CD4-positive, alpha-beta T cell treated with Interferon gamma for 1 hour (primary cell): Measurements from ENCODE around the gene PNMA6E.

ENCODE experiments used
- DNase-seq: peaks from one replicate; pipeline ENCODE4 v3.0.0-alpha.2; 2020

The PNMA6E gene

DNA sequence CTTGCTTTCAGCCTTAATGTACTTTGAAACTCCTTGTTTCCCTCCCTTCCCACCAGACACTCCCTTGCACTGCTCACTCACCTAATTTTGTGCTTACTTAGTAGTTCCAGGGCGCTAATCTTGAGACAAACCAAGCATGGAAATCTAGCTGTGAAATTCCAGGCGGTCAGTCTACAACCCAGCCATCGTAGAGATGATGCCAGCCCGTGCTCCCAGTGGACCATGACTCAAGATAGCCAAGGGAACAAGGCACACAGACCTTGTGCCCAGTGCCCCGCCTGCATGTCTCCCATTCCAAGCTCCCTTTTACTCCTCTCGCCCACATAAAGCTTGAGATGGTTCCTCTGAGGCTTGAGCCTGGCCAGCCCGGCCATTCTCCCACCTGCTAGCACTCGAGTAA, 33.7 kb upstream of the PNMA6E start:
- DNase-seq: no peak

DNA sequence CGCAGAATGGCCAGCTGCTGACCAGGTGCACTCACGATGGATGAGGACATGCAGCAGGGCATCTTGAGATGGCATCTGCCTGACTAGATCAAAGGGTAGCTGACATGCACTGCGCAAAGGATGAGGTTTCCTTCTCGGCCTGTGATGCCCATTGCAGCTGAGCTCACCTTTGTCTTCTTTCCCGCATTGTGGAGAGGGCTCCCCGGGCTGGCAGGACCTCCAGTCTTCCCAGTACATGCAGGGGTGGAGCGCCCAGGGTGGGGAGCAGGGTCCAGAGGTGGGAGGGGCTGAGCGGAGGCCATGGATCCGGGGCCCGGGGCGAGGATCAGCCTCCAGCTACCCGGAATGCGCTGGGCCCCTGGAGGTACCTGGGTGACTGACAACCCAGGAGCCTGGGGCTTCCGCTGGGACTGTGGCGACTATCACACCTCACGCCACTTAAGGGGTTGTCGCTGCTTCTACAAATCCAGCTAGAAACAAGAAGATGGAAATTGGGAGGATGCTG, 32.7 kb upstream of the PNMA6E start:
- no peak for DNase-seq

DNA sequence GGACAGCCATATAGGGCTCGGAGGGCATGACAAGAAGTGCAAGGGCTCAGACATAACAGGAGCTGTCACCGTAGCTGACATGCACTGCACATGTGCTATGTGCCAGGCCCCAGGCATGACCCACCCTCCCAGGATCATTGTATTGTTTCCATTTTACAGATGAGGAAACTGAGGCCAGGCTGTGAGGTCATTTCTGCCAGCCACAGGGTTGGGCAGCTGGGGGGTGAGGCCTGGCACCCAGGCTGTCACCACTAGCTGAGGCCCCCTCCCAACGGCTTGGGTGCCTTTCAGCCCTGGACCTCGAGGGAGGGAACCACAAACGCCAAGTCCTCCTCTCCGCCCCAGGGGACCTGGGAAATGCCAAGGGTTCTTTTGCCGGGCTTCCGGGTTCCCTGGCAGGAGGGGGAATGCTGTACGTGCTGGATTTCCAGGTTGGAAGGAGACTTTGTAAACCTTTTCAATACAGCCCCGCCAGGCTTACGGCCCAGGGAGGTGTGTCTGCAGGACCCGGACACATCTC, 32.1 kb upstream of the PNMA6E start:
- DNase-seq: no peak

GRCh38 chrX:153430796-153431195, 29.6 kb upstream of the PNMA6E start:
- no peak for DNase-seq

DNA sequence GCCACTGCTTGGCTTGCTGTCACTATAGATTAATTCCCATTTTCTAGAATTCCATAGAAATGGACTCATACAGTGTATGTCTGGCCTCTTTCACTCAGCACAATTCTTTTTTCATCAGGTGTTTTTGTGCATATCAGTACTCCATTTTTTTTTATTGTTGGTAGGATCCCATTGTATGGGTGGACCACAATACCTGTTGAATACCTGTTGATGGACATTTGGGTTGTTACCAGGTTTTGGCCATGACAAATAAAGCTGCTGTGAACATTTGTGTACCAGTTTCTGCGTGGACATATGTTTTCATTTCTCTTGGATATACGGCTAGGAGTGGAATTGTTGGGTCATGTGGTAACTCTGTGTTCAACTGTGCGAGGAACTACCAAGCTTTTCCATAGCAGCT, 25.1 kb upstream of the PNMA6E start:
- DNase-seq: no peak

- no peak for DNase-seq
Observed at GRCh38 chrX:153423652-153424051, 22.5 kb upstream of the PNMA6E start.

DNA sequence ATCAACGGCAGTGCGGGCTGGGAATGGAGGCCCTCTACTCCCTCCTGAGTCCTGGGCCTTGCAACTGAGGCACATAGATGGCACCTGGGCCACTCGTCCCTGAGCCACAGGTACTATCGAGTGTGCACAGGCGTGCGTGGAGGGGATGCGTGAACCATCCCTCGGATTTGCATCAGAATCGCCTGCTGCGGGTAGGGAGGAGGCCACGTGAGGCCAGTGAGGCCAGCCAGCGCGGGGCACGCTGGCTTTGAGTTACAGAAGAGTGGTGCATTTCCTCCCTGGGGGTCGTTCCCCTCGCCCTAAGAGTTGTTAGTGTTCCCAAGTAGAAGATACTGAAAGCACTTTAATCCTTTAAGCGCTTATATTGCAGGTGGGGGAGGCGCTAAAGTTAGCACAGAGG, 20.7 kb upstream of the PNMA6E start:
- DNase-seq: no peak

DNA sequence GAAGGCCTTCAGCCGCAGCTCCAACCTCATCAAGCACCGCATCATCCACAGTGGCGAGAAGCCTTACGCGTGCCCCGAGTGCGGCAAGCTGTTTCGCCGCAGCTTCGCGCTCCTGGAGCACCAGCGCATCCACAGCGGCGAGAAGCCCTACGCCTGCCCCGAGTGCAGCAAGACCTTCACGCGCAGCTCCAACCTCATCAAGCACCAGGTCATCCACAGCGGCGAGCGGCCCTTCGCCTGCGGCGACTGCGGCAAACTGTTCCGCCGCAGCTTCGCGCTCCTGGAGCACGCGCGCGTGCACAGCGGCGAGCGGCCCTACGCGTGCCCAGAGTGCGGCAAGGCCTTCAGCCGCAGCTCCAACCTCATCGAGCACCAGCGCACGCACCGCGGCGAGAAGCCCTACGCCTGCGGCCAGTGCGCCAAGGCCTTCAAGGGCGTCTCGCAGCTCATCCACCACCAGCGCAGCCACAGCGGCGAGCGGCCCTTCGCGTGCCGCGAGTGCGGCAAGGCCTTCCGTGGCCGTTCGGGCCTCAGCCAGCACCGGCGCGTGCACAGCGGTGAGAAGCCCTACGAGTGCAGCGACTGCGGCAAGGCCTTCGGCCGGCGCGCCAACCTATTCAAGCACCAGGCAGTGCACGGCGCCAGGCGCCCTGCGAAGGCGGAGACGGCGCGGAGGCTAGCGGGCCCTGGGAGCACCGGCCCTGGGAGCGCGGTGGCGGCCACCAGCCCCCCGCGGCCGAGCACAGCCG, 19.9 kb upstream of the PNMA6E start:
- DNase-seq: no peak

GRCh38 chrX:153417637-153418036, 16.5 kb upstream of the PNMA6E start:
- no peak for DNase-seq

DNA sequence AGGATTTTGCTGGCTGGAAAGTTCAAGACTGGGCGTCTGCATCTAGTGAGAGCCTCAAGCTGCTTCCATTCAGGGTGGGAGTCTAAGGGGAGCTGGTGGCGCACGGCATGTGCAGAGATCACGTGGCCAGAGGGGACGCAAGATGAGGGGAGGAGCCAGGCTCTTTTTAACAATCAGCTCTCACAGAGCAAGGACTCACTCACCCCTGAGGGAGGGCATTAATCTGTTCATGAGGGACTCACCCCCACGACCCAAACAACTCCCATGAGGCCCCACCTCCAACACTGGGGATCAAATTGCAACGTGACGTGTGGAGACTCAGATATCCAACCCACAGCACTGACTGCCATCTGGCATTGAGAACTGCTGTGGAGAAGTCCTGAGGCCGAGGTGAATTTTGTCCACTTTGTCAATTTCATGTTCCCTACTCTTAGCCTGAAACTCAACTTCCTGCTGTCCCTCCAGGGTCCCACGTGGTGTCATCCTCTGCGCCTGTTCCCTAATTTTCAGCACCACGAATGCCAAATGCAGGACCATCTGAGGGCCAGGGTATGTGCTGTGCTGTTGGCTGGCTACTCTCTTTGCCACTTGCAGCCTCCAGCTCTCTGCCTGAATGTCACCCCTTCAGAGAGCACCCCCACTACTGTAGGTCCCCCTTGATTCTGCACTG, 15.8 kb upstream of the PNMA6E start:
- no peak for DNase-seq

- no peak for DNase-seq
Observed at GRCh38 chrX:153414856-153415510, 13.8 kb upstream of the PNMA6E start.

DNA sequence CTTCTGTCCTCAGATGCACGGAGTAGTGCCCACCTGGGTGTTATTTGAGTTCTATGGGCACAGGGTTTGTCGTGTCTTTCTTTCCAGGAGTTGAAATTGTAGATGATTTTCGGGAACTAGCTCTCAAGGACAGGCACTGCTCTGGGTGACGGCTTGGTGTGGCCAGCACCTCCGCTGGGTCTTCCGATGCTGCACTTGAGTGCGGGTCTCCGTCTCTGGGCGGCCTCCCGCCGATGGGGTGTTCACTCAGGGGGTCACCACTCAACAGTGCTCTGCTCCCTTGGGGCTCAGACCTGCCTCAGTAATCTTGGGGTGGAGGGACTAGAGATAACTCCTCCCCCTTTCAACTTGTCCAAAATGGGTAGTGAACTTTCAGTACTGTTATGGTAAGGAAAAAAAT, 12.6 kb upstream of the PNMA6E start:
- no peak for DNase-seq

- DNase-seq: no peak
Observed at GRCh38 chrX:153412746-153413720, 11.9 kb upstream of the PNMA6E start.

DNA sequence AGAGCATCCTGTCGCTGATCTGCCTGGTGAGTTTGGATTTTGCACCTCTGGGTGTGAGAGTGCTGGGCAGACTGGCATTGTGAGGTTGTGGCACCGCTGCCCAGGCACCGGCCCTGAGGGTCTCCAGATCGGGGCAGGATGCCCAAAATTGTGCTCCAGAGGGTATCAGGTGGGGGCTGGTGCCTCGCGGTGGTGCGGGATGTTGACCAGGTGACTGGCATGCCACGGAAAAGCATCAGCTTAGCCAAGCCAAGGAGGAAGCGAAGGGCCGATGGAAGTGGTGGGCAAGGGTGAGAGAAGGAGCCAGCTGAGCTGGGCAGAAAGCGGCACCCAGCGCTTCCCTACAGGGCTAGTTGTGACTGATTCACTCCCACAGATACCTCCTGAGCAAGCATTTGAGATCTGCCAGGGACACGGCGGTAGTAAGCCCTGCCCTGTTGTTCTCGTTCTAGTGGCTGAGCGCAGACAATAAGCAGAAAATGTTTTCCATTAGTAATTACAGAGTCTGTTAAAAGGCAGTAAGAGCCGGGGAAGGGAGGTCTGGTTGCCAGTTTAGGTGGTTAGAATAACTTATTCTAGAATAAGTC, 10.9 kb upstream of the PNMA6E start:
- no peak for DNase-seq

DNA sequence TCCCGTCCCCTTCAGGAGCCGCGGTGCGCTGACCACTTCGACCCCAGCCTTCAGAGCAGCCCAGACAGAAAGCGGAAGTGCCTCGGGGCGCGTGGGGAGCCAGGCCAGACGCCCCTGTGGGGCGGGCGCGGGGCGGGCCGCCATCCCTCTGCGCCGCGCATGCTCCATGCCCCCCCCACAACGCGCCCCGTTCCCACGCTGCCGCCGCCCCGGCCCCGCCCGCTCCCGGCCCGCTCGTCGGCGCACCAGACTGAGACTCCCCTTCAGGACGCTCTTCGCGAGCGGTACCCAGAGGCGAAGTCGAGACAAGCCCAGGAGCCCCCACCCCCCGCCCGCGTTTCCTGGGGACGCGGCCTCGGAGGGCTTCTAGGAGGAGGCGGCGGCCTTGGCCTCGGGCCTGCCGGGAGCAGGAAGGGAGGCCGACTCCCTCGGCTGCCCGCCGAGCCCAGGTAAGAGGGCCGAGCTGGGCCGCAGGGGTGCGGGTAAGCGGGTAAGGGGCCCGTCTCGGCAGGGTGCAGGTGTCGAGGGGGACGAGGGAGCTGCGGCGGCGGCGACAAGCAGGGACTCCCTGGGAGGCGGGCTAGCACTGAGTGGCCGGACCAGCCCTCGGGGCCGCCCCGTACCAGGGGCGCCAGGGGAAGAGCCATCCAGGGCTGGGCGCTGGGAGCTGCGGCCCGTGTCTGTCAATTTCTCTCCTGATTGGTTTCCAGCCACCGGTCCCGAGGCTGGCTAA, 10.3 kb upstream of the PNMA6E start, which contains the start of gene ZFP92:
TSS of gene ZFP92 (plus strand) at position 218 of the 733 bp plus-strand sequence. CDS start 6,851 bp downstream, outside the sequence.
- DNase-seq: peak; percentile 42

- DNase-seq: no peak
Observed at GRCh38 chrX:153410888-153411254, 9.7 kb upstream of the PNMA6E start.

DNA sequence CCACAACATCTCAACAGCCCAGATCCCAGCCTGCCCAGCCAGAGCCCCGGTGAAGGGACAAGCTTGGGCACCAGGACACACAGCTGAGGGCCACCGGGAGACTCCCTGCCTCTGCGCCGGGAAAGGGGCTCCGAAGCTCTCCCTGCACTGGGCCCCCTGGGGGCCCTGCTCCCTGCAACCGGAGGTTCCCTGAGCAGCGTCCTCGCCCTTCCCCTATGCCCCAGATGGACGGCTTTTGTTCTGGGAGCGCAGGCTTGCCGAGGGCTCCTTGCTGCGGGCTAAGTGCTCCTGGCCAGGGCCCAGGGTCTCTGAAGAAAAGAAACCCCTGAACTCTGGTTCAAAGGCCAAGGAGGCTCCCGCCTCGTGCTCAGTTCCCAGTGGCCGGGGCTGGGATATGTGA, 9.2 kb upstream of the PNMA6E start:
- no peak for DNase-seq

DNA sequence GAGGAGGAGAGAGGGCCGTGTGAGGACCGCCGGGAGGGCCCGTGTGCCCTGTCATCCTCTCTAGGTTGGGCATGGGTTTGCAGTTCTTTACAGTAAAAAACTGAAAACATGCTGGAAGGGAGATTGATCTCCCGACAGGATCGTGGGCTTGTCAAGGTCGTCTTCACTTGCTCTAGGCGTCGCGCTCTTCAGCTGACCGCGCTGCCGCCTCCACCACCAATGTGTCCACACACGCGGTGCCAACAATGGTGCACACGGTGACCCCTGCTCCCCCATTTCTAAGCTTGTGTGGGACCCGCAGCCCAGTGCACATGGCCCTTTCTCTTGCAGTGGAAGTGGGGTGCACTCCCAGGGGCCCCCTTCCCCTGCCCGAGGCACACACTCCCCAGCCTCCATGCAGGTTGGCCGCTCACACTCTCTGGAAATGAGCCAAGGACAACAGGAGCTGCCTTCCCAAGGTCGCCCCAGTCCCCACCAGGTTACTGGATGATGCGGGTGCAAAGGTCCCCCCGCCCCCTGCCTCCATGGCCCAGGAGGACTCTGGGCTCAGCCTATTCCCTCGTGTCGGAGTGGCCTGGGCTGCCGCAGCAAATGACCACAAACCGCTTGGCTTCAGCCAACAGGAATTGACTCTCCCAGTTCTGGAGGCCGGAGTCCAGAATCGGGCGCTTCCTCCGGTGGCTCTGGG, 8.4 kb upstream of the PNMA6E start:
- DNase-seq: no peak

DNA sequence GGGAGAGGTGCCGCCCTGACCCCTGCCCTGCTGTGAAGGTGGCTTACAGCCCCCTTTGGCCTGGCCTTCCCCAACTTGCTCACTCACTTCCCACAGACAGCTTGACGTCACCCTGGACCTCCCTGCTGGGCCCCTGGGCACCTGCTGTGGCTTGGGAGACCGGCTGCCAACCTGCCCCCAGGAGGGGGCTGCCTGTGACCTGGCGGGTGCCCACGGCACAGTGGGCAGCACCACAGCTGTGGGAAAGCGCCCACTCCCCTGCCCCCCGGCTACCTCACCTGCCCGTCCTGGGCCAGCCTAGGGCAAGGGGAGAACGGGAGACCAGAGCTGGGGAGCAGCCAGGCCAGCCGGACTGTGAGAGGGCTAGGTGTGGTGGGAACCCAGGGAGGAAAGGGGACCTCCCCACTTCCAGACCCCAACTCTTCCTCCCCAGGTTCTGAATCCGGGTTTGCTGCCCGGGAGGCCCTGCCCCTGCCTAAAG, 7.8 kb upstream of the PNMA6E start:
- DNase-seq: no peak

- no peak for DNase-seq
Observed at GRCh38 chrX:153408221-153408721, 7.1 kb upstream of the PNMA6E start.
